GM18502 (cell line): Measurements from ENCODE around the gene GFER.
"Not testable (repeated sequence)": the region's sequence is repeated elsewhere in the genome, so short reads cannot be mapped to it uniquely, and the experiment has no call there.

Experiments
- ATAC-seq: cut with Tn5 transposase; IDR thresholded peaks from one replicate; pipeline ENCODE4 v1.9.1; 2021; ENCODE audit warnings: mild to moderate bottlenecking; ENCODE audit not compliant: unreplicated experiment, poor library complexity

GFER gene

GRCh38 chr16:2003827-2004641 lies 20.0 kb downstream of the GFER start:
- ATAC-seq: peak; percentile 66

GRCh38 chr16:2004795-2005517 lies 21.0 kb downstream of the GFER start:
- ATAC-seq: no peak

- no peak for ATAC-seq
Measured at GRCh38 chr16:2005646-2006045, 21.7 kb downstream of the GFER start.

DNA sequence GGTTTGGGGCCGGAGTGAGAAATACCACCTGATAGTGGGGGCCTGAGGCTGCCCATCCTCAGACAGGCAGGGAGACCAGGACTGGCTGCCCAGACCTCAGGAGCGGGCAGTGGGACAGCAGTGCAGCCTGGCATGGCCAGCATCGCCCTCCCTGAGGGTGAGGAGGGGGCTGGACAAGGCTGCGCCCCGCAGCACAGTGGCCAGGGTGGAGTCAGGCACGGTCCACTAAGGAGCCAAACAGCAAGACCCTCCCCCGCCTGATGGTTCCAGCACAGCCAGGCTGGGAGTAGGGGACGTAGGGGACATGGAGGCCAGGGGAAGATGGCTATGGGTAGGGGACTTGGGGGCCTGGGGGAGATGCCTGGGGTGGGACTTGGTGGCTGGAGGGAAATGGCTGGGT lies 22.3 kb downstream of the GFER start:
- ATAC-seq: no peak

GRCh38 chr16:2007081-2007836 lies 23.3 kb downstream of the GFER start:
- ATAC-seq: no peak

DNA sequence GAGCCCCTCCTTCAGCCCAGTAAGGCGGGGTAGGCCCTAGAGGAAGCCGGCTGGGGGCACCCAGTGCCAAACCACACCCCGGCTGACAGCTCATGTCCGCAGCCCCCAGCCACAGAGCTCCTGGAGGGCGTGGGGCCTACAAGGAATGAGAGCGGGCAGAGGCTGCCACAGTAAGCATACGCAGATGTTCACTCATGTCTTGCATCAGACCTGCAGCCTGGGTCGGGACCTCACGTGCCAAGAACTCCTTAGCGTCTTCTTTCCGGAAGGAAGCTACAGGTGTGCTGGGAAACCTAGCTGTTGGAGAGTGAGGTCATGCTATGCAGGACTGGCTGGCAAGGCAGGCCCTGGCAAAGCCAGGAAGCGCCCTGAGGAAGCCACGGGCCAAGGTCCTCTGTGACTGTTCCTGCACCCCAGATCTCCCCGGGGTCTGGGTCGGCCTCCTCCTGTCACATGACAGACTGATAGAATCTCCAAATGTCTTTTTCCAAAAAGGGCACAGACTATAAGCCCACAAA lies 24.1 kb downstream of the GFER start:
- ATAC-seq: no peak

DNA sequence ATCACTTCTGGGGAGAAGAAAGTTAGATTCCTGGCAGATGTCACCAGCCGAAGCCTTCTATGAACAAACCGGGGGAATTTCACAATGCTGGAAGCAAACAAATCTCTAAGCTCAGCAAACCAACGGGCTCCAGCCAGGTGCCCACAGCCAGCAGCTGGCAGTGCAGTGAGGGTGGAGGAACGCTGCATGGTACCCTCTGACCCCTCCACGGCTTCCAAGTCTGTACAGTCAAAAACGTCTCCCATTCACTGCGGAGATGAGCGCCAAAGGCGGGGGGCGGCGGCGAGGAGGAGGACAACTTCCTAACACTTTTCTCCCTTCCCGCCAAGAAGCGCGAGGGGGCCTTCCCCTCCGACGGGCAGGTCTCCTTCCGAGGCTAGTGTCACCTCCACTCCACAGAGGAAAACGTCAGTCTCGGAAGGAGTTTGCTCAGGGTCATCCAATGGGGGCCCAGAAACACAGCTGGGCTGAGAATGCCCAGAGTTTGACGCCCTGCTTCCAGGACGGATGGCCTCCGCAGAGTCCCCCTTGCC lies 24.7 kb downstream of the GFER start:
- peak; percentile 12 for ATAC-seq

DNA sequence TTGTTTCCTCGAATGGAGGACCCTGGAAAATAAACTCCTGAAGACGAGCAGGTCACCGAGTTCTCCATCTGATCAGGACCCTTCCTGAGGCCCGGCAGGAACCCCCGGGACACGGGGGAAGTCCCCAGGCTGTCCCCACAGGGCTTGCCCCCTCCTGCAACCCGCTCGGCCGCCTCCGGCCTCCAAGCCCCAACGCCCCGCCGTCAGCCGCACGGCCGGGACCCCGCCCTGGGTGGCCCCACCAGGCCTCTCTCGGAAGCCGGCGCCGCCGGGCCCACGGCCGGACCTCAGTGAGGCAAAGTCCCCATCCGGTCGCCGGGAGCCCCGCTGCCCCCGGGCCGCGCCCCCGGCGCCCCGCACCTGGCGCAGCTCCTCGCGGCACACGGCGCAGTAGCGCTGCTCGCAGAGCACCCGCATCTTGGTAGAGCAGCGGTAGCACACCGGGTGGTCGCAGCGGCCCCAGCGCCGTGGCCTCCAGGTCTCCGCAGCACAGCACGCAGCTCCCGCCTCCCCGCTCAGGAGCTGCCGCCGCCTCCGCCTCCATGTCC lies 25.2 kb downstream of the GFER start:
- ATAC-seq: peak; percentile 32

DNA sequence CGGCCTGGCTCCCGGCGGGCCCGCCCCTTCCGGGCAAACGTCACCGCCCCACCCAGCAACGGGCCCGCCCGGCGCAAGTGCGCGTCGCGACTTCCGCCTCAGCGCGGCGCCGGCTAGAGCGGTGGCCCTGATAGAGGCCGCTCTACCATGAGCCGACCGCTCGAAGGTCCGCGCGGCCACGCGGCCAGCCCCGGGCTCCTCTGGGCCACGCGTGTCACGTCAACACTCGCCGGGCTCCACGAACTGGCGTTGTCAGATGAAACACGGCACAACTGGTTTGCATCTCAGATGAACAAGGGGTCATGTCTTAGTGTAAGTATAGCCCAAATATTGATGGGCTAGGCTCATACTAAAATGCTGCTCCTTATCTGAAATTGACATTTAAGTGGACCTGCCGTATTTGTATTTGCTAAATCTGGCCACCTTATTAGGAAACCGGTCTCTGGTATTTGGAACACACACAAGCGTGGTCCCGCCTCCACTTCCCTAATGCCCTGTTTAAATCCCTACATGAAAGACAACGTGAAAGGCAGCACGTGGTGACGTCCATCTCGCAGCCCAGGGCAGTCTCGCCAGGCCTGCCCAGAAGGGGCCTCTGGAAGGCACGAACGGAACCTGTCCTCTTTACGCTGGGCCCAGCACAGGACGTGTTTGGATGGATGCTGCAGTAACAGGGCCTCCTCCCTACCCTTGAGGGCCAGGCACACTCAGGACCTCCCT lies 26.0 kb downstream of the GFER start, which contains the start of gene ZNF598:
Gene ZNF598 (minus strand): TSS at position 31 of the 720 bp plus-strand sequence.
- ATAC-seq: peak; percentile 78

DNA sequence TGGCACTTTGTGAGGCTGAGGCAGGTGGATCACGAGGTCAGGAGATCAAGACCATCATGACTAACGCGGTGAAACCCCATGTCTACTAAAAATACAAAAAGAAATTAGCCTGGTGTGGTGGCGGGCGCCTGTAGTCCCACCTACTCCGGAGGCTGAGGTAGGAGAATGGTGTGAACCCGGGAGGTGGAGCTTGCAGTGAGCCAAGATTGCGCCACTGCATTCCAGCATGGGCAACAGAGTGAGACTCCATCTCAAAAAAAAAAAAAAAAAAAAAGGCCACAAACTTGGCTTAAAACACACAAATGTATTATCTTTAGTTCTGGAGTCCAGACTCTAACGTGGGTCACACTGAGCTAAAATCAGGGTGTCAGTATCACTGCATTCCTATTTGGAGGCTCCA lies 27.7 kb downstream of the GFER start:
- not testable (repeated sequence) for ATAC-seq

DNA sequence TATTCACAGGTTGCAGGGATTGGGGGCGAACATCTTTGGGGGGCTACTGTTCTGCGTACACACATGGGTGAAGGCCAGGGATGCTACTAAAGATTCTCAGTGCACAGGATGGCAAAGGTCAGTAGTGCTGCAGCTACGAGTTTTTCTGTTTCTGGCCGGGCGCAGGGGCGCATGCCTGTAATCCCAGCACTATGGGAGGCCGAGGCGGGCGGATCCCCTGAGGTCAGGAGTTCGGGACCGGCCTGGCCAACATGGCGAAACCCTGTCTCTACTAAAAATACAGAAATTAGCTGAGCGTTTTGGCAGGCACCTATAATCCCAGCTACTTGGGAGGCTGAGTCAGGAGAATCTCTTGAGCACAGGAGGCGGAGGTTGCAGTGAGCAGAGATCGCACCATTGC lies 29.5 kb downstream of the GFER start:
- ATAC-seq: no peak

DNA sequence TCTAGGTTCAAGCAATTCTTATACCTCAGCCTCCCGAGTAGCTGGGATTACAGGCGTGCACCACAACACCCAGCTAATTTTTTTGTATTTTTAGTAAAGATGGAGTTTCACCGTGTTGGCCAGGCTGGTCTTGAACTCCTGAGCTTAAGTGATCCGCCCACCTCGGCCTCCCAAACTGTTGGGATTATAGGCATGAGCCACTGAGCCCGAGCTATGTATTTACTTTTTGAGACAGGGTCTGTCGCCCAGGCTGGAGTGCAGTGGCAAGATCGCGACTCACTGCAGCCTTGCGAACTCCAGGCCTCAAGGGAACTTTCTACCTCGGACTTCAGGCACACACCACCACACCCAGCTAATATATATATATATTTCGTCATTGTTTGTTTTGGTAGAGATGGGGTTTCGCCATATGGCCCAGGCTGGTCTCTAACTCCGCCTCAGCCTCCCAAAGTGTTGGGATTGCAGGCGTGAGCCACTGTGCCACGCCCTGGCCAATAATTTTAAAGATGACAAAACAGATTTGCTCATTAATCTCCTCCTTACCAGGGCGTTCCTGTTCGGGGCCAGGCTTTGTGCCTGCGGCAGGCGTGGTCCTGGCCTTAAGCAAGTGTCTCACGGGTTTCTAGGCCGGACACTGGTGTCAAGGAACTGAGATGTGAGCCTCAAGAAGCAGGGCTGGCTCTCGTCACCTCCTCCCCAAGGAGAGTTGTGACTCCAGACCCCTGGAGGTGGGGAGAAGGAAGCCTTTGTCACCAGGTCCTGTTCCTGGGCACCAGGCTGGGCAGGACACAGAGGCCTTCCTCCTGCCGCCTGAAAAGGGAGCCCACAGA lies 31.3 kb downstream of the GFER start:
- ATAC-seq: no peak

GRCh38 chr16:2015947-2016208 lies 31.9 kb downstream of the GFER start:
- ATAC-seq: no peak

DNA sequence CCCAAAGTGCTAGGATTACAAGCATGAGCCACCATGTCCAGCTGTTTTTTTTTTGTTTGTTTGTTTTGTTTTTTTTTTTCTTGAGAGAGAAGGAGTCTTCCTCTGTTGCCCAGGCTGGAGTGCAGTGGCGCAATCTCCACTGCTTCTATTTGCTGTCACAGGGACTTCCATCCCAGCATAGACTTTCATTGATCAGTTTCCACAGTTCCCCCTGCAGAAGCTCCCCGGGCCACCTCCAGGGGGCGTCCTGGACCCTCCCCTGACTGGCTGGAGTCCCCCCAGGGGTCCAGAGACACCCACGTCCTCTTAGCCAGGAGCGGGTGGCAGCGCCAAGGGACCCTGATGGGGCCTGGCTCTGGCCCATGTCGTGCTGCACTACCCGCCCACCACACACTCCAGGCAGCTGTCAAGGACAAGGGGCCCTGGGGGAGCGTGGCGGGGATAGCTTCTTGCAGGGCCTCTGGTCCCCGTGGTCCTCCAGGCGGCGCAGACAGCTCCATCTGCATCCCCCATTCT lies 32.5 kb downstream of the GFER start:
- ATAC-seq: no peak

DNA sequence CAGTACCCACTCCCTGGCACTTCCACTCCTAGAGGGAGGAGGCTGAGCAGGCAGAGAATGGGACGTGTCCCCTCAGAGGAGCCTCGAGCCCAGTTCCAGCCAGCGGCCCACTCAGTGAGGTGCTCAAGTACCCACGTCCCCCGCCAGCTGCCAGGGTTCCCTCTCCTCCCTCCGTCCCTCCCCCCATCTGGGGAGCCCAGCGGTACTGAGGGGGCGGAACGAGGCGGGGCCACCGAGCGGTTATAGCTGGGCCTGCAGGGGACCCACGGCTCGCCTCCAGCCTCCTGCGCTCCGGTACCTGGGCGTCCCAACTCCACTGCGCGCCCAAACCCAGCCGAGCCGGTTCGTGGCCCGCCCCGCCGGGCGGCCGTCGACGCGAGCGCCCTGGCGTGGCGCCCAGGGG lies 35.5 kb downstream of the GFER start, which contains the start of gene NPW:
Gene NPW (plus strand): TSS at position 268 of the 403 bp plus-strand sequence.
- ATAC-seq: no peak

- ATAC-seq: no peak
Measured at GRCh38 chr16:2019921-2020831, 36.2 kb downstream of the GFER start.

DNA sequence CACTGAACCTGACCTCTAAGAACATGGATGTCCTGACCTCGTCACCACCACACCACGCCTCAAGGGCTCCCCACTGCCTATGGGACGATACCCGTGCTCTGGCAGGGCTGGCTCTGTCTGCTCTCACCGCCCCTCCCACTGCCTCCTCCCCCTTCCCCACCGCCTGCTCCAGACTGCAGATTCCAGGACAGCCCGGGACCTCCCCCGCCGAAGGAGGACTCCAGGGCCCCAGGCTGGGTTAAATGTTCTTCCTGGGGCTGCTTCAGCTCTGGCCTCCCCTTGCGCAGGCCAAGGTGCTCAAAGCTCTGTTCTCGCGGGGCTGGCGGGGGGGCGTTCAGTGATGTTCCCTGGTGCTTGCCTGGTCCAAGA lies 38.7 kb downstream of the GFER start:
- no peak for ATAC-seq
